K562 (cell line): ENCODE data around the gene POU4F3. TPM values are rescaled to one million over a fixed set of nuclear protein-coding genes. Genes with fewer than 3 reads are reported as not detected.

Source experiments
- ATAC-seq: fragments of 200-7000 bp; cut with Tn5 transposase; 3 replicates; pipeline ENCODE4 v1.9.1; 2020; ENCODE audit warnings: moderate library complexity
- BruUV-seq: library from RNA; stranded (reverse); fragments of 400-500 nt; replicated peaks from 2 replicates; lab custom pipeline; 2021; lab: Mats Ljungman, UMichigan
- CTCF ChIA-PET: fragments of 300-600 bp; formaldehyde crosslinking; extraction: SDS; loops from one replicate; lab custom pipeline; 2021; ENCODE audit warnings: low intra/inter-chr PET ratio; lab: Yijun Ruan, JAX
- POLR2A ChIA-PET: fragments of 300-600, 350-650 bp; sonication (Branson Sonifier 250); formaldehyde crosslinking; extraction: SDS; loops from one replicate; lab custom pipeline; 2021; ENCODE audit warnings: antibody characterized with exemption, inconsistent platforms; lab: Yijun Ruan, JAX
- DNase-seq, 4 experiments: peaks; one replicate each; pipeline versions ENCODE4 v3.0.0 to v3.0.0-alpha.2; 2011 to 2018; ENCODE audit warnings: low spot score in 3 of 4, mixed read lengths in 3 of 4; ENCODE audit errors: extremely low read depth in 1 of 4
- FAIRE-seq: peaks from 2 replicates; lab custom pipeline; 2011; peaks lifted over from hg19 to GRCh38; lab: Jason Lieb, UNC
- H2AFZ ChIP-seq: 2 replicates; pipeline ENCODE4 v1.6.0; 2011; ENCODE audit warnings: low read depth, low read length, control low read depth, inconsistent platforms
- H3K27ac ChIP-seq: fragments of 200-600 bp; 3 replicates; pipeline ENCODE4 v1.8.0; 2011; ENCODE audit warnings: low read depth, mild to moderate bottlenecking, control low read depth, inconsistent platforms, low read length, moderate library complexity, mixed read lengths; ENCODE audit errors: extremely low read depth
- H3K27me3 ChIP-seq, 2 experiments: fragments of 300-600 bp in 1 of 2; 2 replicates in 1 of 2; 3 replicates in 1 of 2; pipeline versions ENCODE4 v1.6.0 to v1.8.0; 2011; ENCODE audit warnings: inconsistent platforms in 2 of 2, low read length in 2 of 2, mild to moderate bottlenecking in 1 of 2, mixed read lengths in 1 of 2, moderate library complexity in 1 of 2; ENCODE audit not compliant: control insufficient read depth in 2 of 2, insufficient read depth in 2 of 2
- H3K36me3 ChIP-seq: fragments of 300-600 bp; 3 replicates; pipeline ENCODE4 v1.8.0; 2011; ENCODE audit warnings: mild to moderate bottlenecking, low read length, inconsistent platforms; ENCODE audit not compliant: control insufficient read depth, insufficient read depth
- H3K4me1 ChIP-seq, 2 experiments: fragments of 200-600 bp in 1 of 2; replicated peaks in 1 of 2; 2 replicates in 1 of 2; 3 replicates in 1 of 2; pipeline versions ENCODE4 v1.5.1 to v1.8.0; 2011; ENCODE audit warnings: inconsistent platforms in 2 of 2, low read length in 2 of 2, mild to moderate bottlenecking in 1 of 2, mixed read lengths in 1 of 2, moderate library complexity in 1 of 2; ENCODE audit not compliant: control insufficient read depth in 2 of 2, insufficient read depth in 2 of 2
- H3K4me2 ChIP-seq: 2 replicates; pipeline ENCODE4 v1.6.1; 2011; ENCODE audit warnings: low read length, control low read depth, inconsistent platforms, mixed read lengths; ENCODE audit not compliant: insufficient read depth
- H3K4me3 ChIP-seq: fragments of 200-600 bp; sonication (generic), shearing (Covaris generic); 2 replicates; pipeline ENCODE4 v1.5.1; 2016; ENCODE audit warnings: control low read depth, inconsistent platforms
- H3K79me2 ChIP-seq: fragments of 200-600 bp; 3 replicates; pipeline ENCODE4 v1.8.0; 2011; ENCODE audit warnings: low read length, inconsistent platforms; ENCODE audit not compliant: control insufficient read depth, insufficient read depth
- H3K9ac ChIP-seq, 2 experiments: 2 replicates each; pipeline versions ENCODE4 v1.6.0 to v1.6.1; 2011; ENCODE audit warnings: low read depth in 2 of 2, low read length in 2 of 2, control low read depth in 1 of 2, inconsistent platforms in 1 of 2, mild to moderate bottlenecking in 1 of 2, mixed read lengths in 1 of 2; ENCODE audit not compliant: insufficient read depth in 1 of 2
- H3K9me1 ChIP-seq: one replicate; pipeline ENCODE4 v1.6.0; 2011; ENCODE audit warnings: inconsistent platforms, mild to moderate bottlenecking, low read length, moderate library complexity; ENCODE audit not compliant: control insufficient read depth, insufficient read depth
- H3K9me3 ChIP-seq: replicated peaks from 2 replicates; pipeline ENCODE4 v1.5.1; 2011; ENCODE audit warnings: low read depth, low read length, inconsistent platforms; ENCODE audit not compliant: control insufficient read depth, insufficient read depth
- H4K20me1 ChIP-seq: replicated peaks from 2 replicates; pipeline ENCODE4 v1.6.1; 2011; ENCODE audit warnings: low read length, inconsistent platforms, mixed read lengths; ENCODE audit not compliant: control insufficient read depth, insufficient read depth
- BACH1 ChIP-seq: fragments of 200-800 bp; sonication (Bioruptor generic); IDR thresholded peaks from 2 replicates; pipeline ENCODE4 v1.6.1; 2016; ENCODE audit warnings: missing genetic modification characterization, missing compliant biosample characterization
- ELK1 ChIP-seq: sonication (generic); formaldehyde crosslinking; IDR thresholded peaks from 2 replicates; pipeline ENCODE4 v1.8.1; 2022; ENCODE audit warnings: missing genetic modification reagents
- ETS1 ChIP-seq: conservative IDR thresholded peaks from 2 replicates; pipeline ENCODE4 v1.6.1; 2011; ENCODE audit warnings: low read depth, mild to moderate bottlenecking, low read length; ENCODE audit not compliant: control insufficient read depth
- FOXK2 ChIP-seq, 2 experiments: fragments of 450-650 bp; IDR thresholded peaks in 1 of 2; conservative IDR thresholded peaks in 1 of 2; 2 replicates each; pipeline ENCODE4 v1.6.1; 2016; ENCODE audit warnings: low read depth in 2 of 2, mild to moderate bottlenecking in 1 of 2
- GTF2E2 ChIP-seq: fragments of 200-800 bp; sonication (Bioruptor generic); IDR thresholded peaks from 2 replicates; pipeline ENCODE4 v1.6.1; 2016; ENCODE audit warnings: missing genetic modification characterization, missing compliant biosample characterization
- KAT8 ChIP-seq: fragments of 450-650 bp; IDR thresholded peaks from 2 replicates; pipeline ENCODE4 v1.6.1; 2016; ENCODE audit warnings: low read depth, mild to moderate bottlenecking
- KLF1 ChIP-seq: fragments of 450-650 bp; IDR thresholded peaks from 2 replicates; pipeline ENCODE4 v1.6.1; 2016; ENCODE audit warnings: missing genetic modification characterization, missing compliant biosample characterization
- NBN ChIP-seq: fragments of 450-650 bp; IDR thresholded peaks from 2 replicates; pipeline ENCODE4 v1.6.1; 2016; ENCODE audit warnings: low read depth, mild to moderate bottlenecking
- PHTF2 ChIP-seq: fragments of 250-450 bp; sonication (Bioruptor Pico); IDR thresholded peaks from 2 replicates; pipeline ENCODE4 v1.5.0; 2021; ENCODE audit warnings: mild to moderate bottlenecking
- WGBS: fragments of 100-300 bp; shearing (Covaris generic); methylation state at CpG from one replicate; pipeline ENCODE4 v1.1.6; 2016; ENCODE audit warnings: low coverage, mixed read lengths; ENCODE audit not compliant: insufficient coverage; ENCODE audit errors: missing lambda C conversion rate; 5-methylcytosine and 5-hydroxymethylcytosine counted together
- in situ Hi-C: fragments of 300-500 bp; cut with MboI; formaldehyde crosslinking; loops from 4 replicates; pipeline ENCODE4 v1.15.0; 2018; ENCODE audit warnings: inconsistent platforms, mixed read lengths
- intact Hi-C: fragments of 100-400 bp; cut with micrococcal nuclease; formaldehyde crosslinking; loops from 2 replicates; pipeline ENCODE4 v1.14.2; 2022
- polyA plus RNA-seq, 8 experiments: library from polyadenylated mRNA; depleted of rRNA in 4 of 8; stranded (reverse) in 5 of 8; unstranded in 3 of 8; fragments of >200 nt; fragmentation: Nextera tagmentation in 2 of 8; fragmentation: Illumina TruSeq in 1 of 8; extraction: Ambion mirVana in 2 of 8; extraction: Trizol in 1 of 8; gene quantifications; 2 replicates each; pipeline versions ENCODE4 v1.2.1 to v1.2.3, GENCODE V29; 2011 to 2014; ENCODE audit warnings: inconsistent platforms in 1 of 8, missing spikeins in 1 of 8
- total RNA-seq, 7 experiments: library from RNA; depleted of rRNA in 6 of 7; stranded (reverse); fragments of >200 nt in 6 of 7; fragmentation: Illumina TruSeq in 2 of 7; extraction: Trizol in 2 of 7; gene quantifications; 2 replicates each; pipeline versions ENCODE4 v1.2.1 to v1.2.3, GENCODE V29; 2011 to 2021; ENCODE audit warnings: low replicate concordance in 1 of 7

POU4F3 gene
- total and polyA plus RNA-seq, 9 of the 15 experiments (the other 6 are each of a cell fraction or from before 2014, with no cell fraction given) = 0.04 to 0.13 (median 0.07) TPM; not detected in 6

- no peak overlapping the region for H2AFZ ChIP-seq
- in situ Hi-C loops = no loop called here
- H3K4me2 ChIP-seq = no peak overlapping the region
- no peaks in the 10 kb centered on the region for H3K9me1 ChIP-seq
- H3K36me3 ChIP-seq = no peaks in the 10 kb centered on the region
- H4K20me1 ChIP-seq = no peaks in the 10 kb centered on the region
- POLR2A ChIA-PET = no interaction called here
- CTCF ChIA-PET = no interaction called here
- no TSS peak for BruUV-seq
- no peaks in the 10 kb centered on the region for H3K79me2 ChIP-seq
- DNase-seq (no peak), ATAC-seq (no peak), FAIRE-seq (no peak)
- 0% methylated on average over 2 of the region's 2 CpGs for WGBS
- TF ChIP-seq ETS1 (no peak), KLF1 (tag) (no peak), GTF2E2 (tag) (no peak), BACH1 (tag) (no peak), ELK1 (CRISPR knock-in tag) (no peak), KAT8 (no peak), PHTF2 (CRISPR knock-in tag) (no peak), FOXK2 (conservative IDR thresholded peaks at IDR 0.05 in 1 of 2, IDR thresholded peaks at IDR 0.05 in 1 of 2; ENCODE audit: low read depth in 2 of 2) (no peak), NBN (no peak)
- no peak overlapping the region for H3K4me3 ChIP-seq
- H3K4me1 ChIP-seq = peaks cover 0 to 4% of the 10 kb centered on the region in 2 experiments; a peak in 2 of 5 replicates
- intact Hi-C loops = no loop called here
- no peaks in the 10 kb centered on the region for H3K9me3 ChIP-seq
- no peak overlapping the region for H3K9ac ChIP-seq
- no peak overlapping the region for H3K27ac ChIP-seq
- H3K27me3 ChIP-seq = peaks cover 19 to 25% of the 10 kb centered on the region in 2 experiments; a peak in 4 of 5 replicates
These were observed 8.9 kb upstream of the POU4F3 start for GRCh38 chr5:146329697-146330096.
